ENCODE data around the gene MICAL2.
"Not testable (repeated sequence)": the region's sequence is repeated elsewhere in the genome, so short reads cannot be mapped to it uniquely, and the experiment has no call there.

Gene MICAL2

GRCh38 chr11:12130180-12130980 is 20.0 kb downstream of the MICAL2 start:
- DNase-seq: peak in 1 of 10 donors; percentile 45
- intact Hi-C loops (cut with DNase I): no loop called here

DNA sequence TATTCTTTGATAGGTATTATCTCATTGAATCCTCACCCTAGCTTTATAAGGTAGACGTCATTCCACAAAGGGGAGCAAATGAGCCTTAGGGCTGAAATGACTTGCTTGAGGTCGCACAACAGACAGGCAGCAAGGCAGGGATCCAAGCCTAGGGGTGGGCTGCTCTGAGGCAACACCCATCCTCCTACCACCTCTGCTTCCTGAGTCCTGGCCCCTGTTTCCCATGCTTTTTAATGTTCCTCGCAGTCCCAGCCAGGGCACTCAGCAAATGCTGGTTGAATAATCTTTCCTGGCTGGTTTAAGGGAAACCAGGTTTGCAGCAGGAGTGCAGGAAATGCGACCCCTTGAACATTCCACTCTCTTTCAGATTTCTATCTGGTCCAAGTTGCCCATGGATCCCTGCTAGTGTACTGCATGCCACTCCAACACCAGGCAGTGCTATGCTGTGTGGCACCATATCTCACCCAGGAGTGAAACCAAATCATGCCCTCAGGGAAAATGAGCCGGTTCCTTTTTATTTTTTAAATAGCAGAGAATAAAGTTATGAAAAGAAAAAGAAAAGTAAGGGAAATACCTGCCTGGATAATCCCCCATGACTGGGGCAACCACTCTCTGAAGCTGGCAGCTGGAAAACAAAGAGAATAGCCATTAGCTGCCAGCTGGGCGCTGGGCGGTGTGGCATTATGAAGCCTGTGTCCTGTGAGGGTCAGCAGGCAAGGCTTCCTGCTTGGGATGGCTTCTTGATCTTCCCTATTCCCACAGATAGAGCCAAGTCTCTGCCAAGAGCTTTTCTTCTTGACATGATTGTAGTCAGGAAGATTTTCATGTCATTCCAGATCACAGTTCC is 21.8 kb downstream of the MICAL2 start:
- intact Hi-C loops (cut with DNase I): no loop called here
- DNase-seq: peak in 1 of 10 donors; percentile 65

- intact Hi-C loops (cut with DNase I): no loop called here
- DNase-seq: peak in 1 of 10 donors; percentile 73
These were observed 22.4 kb downstream of the MICAL2 start for GRCh38 chr11:12132790-12133145.

DNA sequence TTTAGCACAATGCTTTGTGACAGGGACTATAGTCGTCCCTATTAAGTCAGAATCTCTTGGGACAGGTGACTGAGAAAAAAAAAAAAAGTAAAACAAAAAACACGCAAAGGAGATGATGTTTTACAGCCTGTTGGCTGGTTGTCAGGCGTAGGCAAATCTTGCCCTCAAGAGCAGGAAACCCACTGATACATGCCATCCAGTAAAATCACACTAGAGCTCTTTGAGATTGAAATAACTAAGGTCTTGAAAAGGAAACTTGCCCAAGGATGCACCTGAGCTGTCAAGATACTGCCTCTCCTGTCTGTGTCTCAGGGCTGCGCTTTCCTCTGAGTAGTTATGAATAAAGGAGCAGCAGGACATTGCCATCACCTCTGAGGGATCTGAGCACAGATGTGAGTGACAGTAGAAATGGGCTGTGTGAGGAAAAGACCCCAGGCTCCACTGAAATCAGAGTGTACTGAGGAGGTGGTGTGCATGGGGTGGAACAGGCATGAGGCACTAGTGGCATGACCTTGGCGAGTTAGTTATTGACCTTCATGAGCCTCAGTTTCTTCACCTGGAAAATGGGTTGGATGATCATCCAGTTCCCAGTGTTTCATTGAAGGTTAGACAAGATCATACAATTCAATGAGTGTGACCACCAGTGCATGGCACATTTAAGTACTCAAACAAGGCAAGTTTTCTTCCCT is 23.3 kb downstream of the MICAL2 start:
- DNase-seq: peak in 1 of 10 donors; percentile 10
- intact Hi-C loops (cut with DNase I): no loop called here

DNA sequence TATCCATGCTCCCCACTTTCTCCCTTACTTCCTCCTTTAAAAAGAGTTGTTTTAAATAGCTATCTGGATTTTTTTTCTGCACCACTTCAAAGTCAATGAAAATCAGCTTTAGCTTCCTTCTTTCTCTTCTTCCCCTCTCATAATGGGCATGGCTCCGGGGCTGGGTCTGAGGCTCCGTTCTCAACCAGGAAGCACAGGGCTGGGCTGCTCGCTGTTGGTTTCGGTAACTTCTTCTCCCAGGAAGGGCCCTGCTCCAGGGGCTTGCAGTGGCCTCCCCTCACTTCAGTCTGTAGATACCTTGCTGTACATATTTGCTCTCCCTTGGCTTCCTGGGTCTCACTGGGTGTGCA is 23.8 kb downstream of the MICAL2 start:
- peak in 1 of 10 donors; percentile 72 for DNase-seq
- intact Hi-C loops (cut with DNase I): no loop called here

DNA sequence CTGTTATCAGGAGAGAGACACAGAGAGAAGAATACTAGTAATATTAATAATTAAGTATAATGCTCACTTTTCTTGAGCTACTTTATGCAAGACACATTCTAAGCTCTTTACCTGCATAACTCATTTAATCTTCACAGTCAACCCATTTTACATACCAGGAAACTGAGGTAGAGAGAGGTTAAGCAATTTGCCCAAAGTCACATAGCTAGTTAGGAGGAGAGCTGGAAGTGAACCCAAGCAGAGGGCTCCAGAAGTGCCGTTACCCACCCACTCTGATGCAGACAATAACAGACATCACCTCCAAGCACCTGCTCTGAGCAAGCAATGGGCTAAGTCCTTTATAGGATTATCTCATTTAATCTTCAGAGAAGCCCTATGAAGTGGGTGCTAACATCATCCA is 24.8 kb downstream of the MICAL2 start:
- intact Hi-C loops (cut with DNase I): no loop called here
- peak in 1 of 10 donors; percentile 1 for DNase-seq

DNA sequence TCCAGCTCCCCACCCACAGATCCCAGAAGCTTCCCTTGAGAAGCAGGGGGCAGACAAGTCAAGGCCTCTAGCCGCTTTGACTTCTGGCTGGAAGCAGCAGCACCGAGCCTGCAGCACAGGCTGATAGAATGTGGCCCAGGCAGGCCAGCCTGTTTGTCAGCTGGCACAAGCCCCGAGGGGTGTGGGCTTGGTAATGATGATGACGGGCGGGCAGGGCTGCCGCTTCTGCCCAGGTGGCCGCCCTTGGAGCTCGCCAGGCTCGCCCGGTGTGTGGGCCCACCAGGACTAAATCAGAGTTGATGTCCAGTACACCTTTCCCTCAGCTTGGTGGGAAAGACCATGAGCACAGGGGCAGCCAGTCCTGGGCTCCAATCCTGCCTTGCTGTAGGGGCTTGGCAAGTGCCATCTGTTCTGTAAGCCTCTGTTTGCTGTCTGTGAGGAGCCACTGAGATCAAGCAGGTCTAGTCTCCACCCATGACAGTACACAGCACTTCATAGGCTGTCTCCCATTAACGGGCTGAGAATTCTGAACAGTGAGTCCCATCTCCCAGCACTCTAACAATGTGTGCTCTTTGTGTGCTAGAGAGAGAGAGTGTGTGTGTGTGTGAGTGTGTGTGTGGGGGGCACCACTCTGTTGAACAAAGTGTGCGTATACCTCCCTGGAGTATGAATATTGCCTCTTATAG is 26.8 kb downstream of the MICAL2 start:
- intact Hi-C loops (cut with DNase I): no loop called here
- DNase-seq: peak in 1 of 10 donors; percentile 83

GRCh38 chr11:12137938-12138731 is 27.7 kb downstream of the MICAL2 start:
- intact Hi-C loops (cut with DNase I): no loop called here
- DNase-seq: peak in 6 of 10 donors; percentile 54 to 94 (median 80)

- intact Hi-C loops (cut with DNase I): no loop called here
- peak in 2 of 10 donors; percentile 83 to 87 for DNase-seq
These were observed 28.9 kb downstream of the MICAL2 start for GRCh38 chr11:12139144-12139881.

DNA sequence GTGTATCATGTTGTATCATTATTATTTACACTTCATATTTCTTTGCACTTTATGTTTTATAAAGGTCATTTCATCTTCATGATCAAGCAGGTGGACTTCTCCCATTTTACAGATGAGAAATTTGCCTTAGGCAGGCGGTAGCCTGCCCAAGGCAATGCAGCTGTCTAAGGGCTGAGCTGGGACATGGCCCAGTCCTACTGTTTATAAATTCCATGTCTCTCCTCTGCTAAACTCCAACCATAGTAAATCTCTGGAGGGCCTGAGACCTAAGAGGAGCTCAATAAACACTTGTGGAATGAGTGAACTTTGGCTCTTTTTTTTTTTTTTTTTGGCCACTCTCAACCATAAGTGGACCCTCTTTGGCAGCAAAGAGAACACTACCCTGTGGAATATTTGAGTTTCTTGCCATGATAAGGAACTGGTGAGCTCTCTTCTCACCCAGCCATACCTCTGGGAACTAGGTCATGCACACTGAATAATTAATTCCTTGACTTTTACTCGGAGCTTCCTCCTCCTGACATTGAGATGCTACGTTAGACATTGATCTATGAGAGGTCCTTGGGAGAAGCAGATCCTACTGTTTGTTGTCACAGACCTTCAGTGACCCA is 29.9 kb downstream of the MICAL2 start:
- DNase-seq: peak in 1 of 10 donors; percentile 53
- intact Hi-C loops (cut with DNase I): no loop called here

DNA sequence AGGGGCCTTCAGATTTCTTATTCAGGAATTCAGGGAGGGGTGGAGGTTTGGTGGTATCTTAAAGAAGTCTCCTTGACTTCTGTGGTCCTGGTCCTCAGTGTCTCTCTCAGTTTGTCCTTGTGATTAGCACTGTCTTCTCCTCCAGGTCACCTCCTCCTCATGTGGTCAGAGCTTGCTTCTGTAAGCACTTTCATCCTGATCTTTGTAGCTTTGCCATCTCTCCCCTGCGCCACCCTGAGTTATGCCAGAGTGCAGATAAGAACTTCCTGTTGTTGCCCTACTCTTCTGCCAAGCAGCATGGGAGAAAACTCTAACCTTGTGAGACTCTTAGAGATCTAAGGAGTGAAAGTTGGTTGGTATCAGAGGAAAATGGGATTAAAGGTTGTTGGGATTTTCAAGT is 30.9 kb downstream of the MICAL2 start:
- DNase-seq: no peak
- intact Hi-C loops (cut with DNase I): no loop called here

- intact Hi-C loops (cut with DNase I): no loop called here
- no peak for DNase-seq
These were observed 31.8 kb downstream of the MICAL2 start for GRCh38 chr11:12142176-12142575.

GRCh38 chr11:12142909-12143308 is 32.5 kb downstream of the MICAL2 start:
- DNase-seq: no peak
- intact Hi-C loops (cut with DNase I): no loop called here

DNA sequence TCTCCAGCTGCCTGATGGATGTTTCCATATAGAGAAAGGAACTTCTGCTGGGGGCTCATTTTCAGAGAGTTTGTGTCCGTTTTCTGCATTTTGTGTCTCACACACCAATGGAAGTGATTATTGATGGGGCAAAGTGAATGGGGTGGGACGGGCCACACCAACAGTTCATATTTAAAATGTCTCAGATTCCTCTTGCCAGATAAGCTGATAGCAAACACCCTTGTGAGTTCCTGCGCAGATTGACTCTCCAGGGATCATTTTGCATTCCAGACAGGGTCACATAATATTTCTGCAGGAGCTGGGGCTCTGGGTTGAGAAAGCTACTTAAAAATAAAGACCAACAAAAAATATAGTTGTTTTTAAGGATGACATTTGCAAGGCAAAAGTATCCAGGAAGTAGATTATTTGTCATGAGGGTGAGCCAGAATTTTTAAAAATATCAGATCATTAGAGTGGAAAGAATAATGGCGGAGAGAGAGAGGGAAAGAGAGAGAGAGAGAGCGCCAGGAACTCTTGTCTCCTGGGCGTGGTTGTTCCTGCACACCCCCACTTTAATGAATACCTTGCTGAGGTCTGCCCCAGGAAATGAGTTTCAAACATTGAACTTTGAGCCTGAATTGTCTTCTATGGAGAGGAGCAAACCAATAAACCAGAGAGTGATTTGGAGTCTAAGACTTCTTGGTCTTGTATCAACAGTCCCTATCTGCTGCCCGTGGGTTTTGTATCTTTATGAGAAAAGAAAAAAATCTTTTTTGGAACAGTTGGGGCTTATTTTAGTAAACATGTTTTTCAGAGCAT is 33.3 kb downstream of the MICAL2 start:
- intact Hi-C loops (cut with DNase I): no loop called here
- DNase-seq: no peak

GRCh38 chr11:12144330-12145174 is 34.2 kb downstream of the MICAL2 start:
- no peak for DNase-seq
- intact Hi-C loops (cut with DNase I): no loop called here

- intact Hi-C loops (cut with DNase I); DNase-seq: not testable (repeated sequence)
These were observed 36.3 kb downstream of the MICAL2 start for GRCh38 chr11:12146678-12147077.

- intact Hi-C loops (cut with DNase I): no loop called here
- no peak for DNase-seq
These were observed 37.4 kb downstream of the MICAL2 start for GRCh38 chr11:12147827-12148226.
